Subcutaneous abdominal adipose tissue (tissue), 5 donors: ENCODE results near the gene MCC.

ENCODE experiments used
- H3K27ac ChIP-seq: one replicate; pipeline ENCODE4 v1.7.0; 2013; ENCODE audit warnings: low read depth, mild to moderate bottlenecking, inconsistent platforms, low read length, moderate library complexity
- H3K27me3 ChIP-seq, 5 donors: one replicate each; pipeline ENCODE4 v1.7.0; 2013; ENCODE audit warnings: low read length in 5 of 5, inconsistent platforms in 1 of 5; ENCODE audit not compliant: control insufficient read depth in 5 of 5, insufficient read depth in 4 of 5
- H3K36me3 ChIP-seq, 5 donors: one replicate each; pipeline ENCODE4 v1.7.0; 2013; ENCODE audit warnings: low read length in 5 of 5; ENCODE audit not compliant: control insufficient read depth in 5 of 5, insufficient read depth in 5 of 5
- H3K4me1 ChIP-seq, 5 donors: one replicate each; pipeline ENCODE4 v1.7.0; 2013; ENCODE audit warnings: low read length in 5 of 5, mild to moderate bottlenecking in 3 of 5, moderate library complexity in 1 of 5; ENCODE audit not compliant: control insufficient read depth in 5 of 5, insufficient read depth in 5 of 5
- H3K4me3 ChIP-seq, 5 donors: one replicate each; pipeline ENCODE4 v1.7.0; 2013; ENCODE audit warnings: low read length in 5 of 5, low read depth in 1 of 5
- H3K9ac ChIP-seq, 5 donors: one replicate each; pipeline ENCODE4 v1.7.0; 2013; ENCODE audit warnings: low read length in 5 of 5, mild to moderate bottlenecking in 4 of 5, moderate library complexity in 3 of 5
- H3K9me3 ChIP-seq, 5 donors: one replicate each; pipeline ENCODE4 v1.7.0; 2013; ENCODE audit warnings: low read length in 5 of 5; ENCODE audit not compliant: control insufficient read depth in 5 of 5
- donor health status: healthy.
- donor health status: healthy.
- donor health status: healthy.
- donor health status: healthy.
- donor health status: healthy.

MCC gene

GRCh38 chr5:113487781-113488644 is at the start of gene MCC:
TSS of gene MCC (minus strand) at chr5:113488453.
- Histone ChIP-seq H3K4me3 (peak within 1 kb of the TSS; percentile 67 to 76 (median 68)), H3K9ac (peak within 1 kb of the TSS in 2 of 5 donors; percentile 3 to 35), H3K27ac (no peak within 1 kb of the TSS), H3K36me3 (no peaks in the 10 kb centered on the region), H3K9me3 (peaks cover 8 to 21% (median 13%) of the 10 kb centered on the region in 5 donors), H3K4me1 (peaks cover 0 to 26% (median 21%) of the 10 kb centered on the region in 5 donors), H3K27me3 (peaks cover 0 to 56% (median 30%) of the 10 kb centered on the region in 5 donors)

- H3K9me3 ChIP-seq: peaks cover 0 to 13% (median 7%) of the 10 kb centered on the region in 5 donors
- no peak overlapping the region for H3K4me3 ChIP-seq
- no peak overlapping the region for H3K9ac ChIP-seq
- H3K36me3 ChIP-seq: peaks cover 7 to 40% (median 21%) of the 10 kb centered on the region in 5 donors
- no peaks in the 10 kb centered on the region for H3K27me3 ChIP-seq
- no peak overlapping the region for H3K27ac ChIP-seq
- no peaks in the 10 kb centered on the region for H3K4me1 ChIP-seq
Observed at GRCh38 chr5:113531481-113532159, 43.4 kb upstream of the MCC start.

- Histone ChIP-seq H3K27me3 (no peaks in the 10 kb centered on the region), H3K4me3 (no peak overlapping the region), H3K9me3 (peaks cover 0 to 13% (median 7%) of the 10 kb centered on the region in 5 donors), H3K27ac (no peak overlapping the region), H3K36me3 (peaks cover 0 to 15% (median 5%) of the 10 kb centered on the region in 5 donors), H3K4me1 (peaks cover 0 to 9% (median 3%) of the 10 kb centered on the region in 5 donors), H3K9ac (no peak overlapping the region)
Observed at GRCh38 chr5:113527746-113528145, 39.5 kb upstream of the MCC start.

GRCh38 chr5:113526421-113526820 is 38.2 kb upstream of the MCC start:
- Histone ChIP-seq H3K27ac (no peak overlapping the region), H3K27me3 (no peaks in the 10 kb centered on the region), H3K4me1 (peaks cover 0 to 9% (median 3%) of the 10 kb centered on the region in 5 donors), H3K9me3 (peaks cover 0 to 8% (median 6%) of the 10 kb centered on the region in 5 donors), H3K4me3 (no peak overlapping the region), H3K36me3 (peaks cover 0 to 7% (median 5%) of the 10 kb centered on the region in 5 donors), H3K9ac (no peak overlapping the region)

- no peaks in the 10 kb centered on the region for H3K9me3 ChIP-seq
- H3K36me3 ChIP-seq: peaks cover 0 to 11% (median 3%) of the 10 kb centered on the region in 5 donors
- no peak overlapping the region for H3K27ac ChIP-seq
- no peak overlapping the region for H3K9ac ChIP-seq
- H3K4me3 ChIP-seq: no peak overlapping the region
- H3K27me3 ChIP-seq: no peaks in the 10 kb centered on the region
- H3K4me1 ChIP-seq: peaks cover 0 to 9% (median 3%) of the 10 kb centered on the region in 5 donors
Observed at GRCh38 chr5:113524927-113525326, 36.7 kb upstream of the MCC start.

- no peak overlapping the region for H3K9ac ChIP-seq
- H3K4me1 ChIP-seq: peaks cover 0 to 9% (median 3%) of the 10 kb centered on the region in 5 donors
- no peaks in the 10 kb centered on the region for H3K27me3 ChIP-seq
- H3K36me3 ChIP-seq: peaks cover 0 to 11% (median 5%) of the 10 kb centered on the region in 5 donors
- no peaks in the 10 kb centered on the region for H3K9me3 ChIP-seq
- H3K27ac ChIP-seq: no peak overlapping the region
- H3K4me3 ChIP-seq: no peak overlapping the region
Observed at GRCh38 chr5:113523168-113523567, 34.9 kb upstream of the MCC start.

- Histone ChIP-seq H3K36me3 (peaks cover 0 to 12% (median 6%) of the 10 kb centered on the region in 5 donors), H3K4me1 (peaks cover 0 to 9% (median 3%) of the 10 kb centered on the region in 5 donors), H3K27ac (no peak overlapping the region), H3K4me3 (no peak overlapping the region), H3K9ac (no peak overlapping the region), H3K27me3 (no peaks in the 10 kb centered on the region), H3K9me3 (no peaks in the 10 kb centered on the region)
Observed at GRCh38 chr5:113520899-113521298, 32.6 kb upstream of the MCC start.

GRCh38 chr5:113520429-113520828 is 32.2 kb upstream of the MCC start:
- no peak overlapping the region for H3K4me3 ChIP-seq
- H3K36me3 ChIP-seq: peaks cover 0 to 16% (median 6%) of the 10 kb centered on the region in 5 donors
- no peak overlapping the region for H3K27ac ChIP-seq
- no peaks in the 10 kb centered on the region for H3K9me3 ChIP-seq
- H3K27me3 ChIP-seq: no peaks in the 10 kb centered on the region
- H3K9ac ChIP-seq: no peak overlapping the region
- H3K4me1 ChIP-seq: peaks cover 0 to 8% (median 5%) of the 10 kb centered on the region in 5 donors

- peaks cover 0 to 17% (median 6%) of the 10 kb centered on the region in 5 donors for H3K36me3 ChIP-seq
- peaks cover 0 to 10% (median 6%) of the 10 kb centered on the region in 5 donors for H3K4me1 ChIP-seq
- H3K4me3 ChIP-seq: no peak overlapping the region
- no peak overlapping the region for H3K9ac ChIP-seq
- no peaks in the 10 kb centered on the region for H3K9me3 ChIP-seq
- H3K27ac ChIP-seq: no peak overlapping the region
- H3K27me3 ChIP-seq: no peaks in the 10 kb centered on the region
Observed at GRCh38 chr5:113519412-113519811, 31.2 kb upstream of the MCC start.

GRCh38 chr5:113518884-113519283 is 30.6 kb upstream of the MCC start:
- Histone ChIP-seq H3K27me3 (no peaks in the 10 kb centered on the region), H3K4me3 (no peak overlapping the region), H3K27ac (no peak overlapping the region), H3K9me3 (no peaks in the 10 kb centered on the region), H3K36me3 (peaks cover 0 to 17% (median 6%) of the 10 kb centered on the region in 5 donors), H3K9ac (no peak overlapping the region), H3K4me1 (peaks cover 0 to 14% (median 8%) of the 10 kb centered on the region in 5 donors)
